CD14-positive monocyte (primary cell): ENCODE results near the gene ATP2C2. TPM values are rescaled to one million over a fixed set of nuclear protein-coding genes. Genes with fewer than 3 reads are reported as not detected.

Experiments
- DNase-seq, 3 donors: peaks; one replicate each; pipeline ENCODE4 v3.0.0-alpha.2; 2011 to 2022
- H2AFZ ChIP-seq: 2 replicates; pipeline ENCODE4 v1.6.0; 2012; ENCODE audit warnings: mild to moderate bottlenecking, low read depth, low read length, inconsistent platforms; ENCODE audit not compliant: insufficient read depth, poor library complexity, severe bottlenecking
- H3K27ac ChIP-seq, 2 donors: 1 replicate in 1 of 2; 2 replicates in 1 of 2; pipeline ENCODE4 v1.5.1; 2012 to 2013; ENCODE audit warnings: low read length in 2 of 2, control low read depth in 1 of 2, inconsistent platforms in 1 of 2, low read depth in 1 of 2, mild to moderate bottlenecking in 1 of 2
- H3K27me3 ChIP-seq, 2 donors: one replicate each; pipeline versions ENCODE4 v1.6.0 to v1.6.1; 2011 to 2013; ENCODE audit warnings: low read length in 2 of 2; ENCODE audit not compliant: control insufficient read depth in 2 of 2, insufficient read depth in 2 of 2
- H3K36me3 ChIP-seq, 2 donors: replicated peaks in 1 of 2; 1 replicate in 1 of 2; 2 replicates in 1 of 2; pipeline versions ENCODE4 v1.5.1 to v1.6.1; 2012 to 2013; ENCODE audit warnings: low read length in 2 of 2, control low read depth in 1 of 2, inconsistent platforms in 1 of 2, mild to moderate bottlenecking in 1 of 2; ENCODE audit not compliant: insufficient read depth in 2 of 2, control insufficient read depth in 1 of 2
- H3K4me1 ChIP-seq, 2 donors: 1 replicate in 1 of 2; 2 replicates in 1 of 2; pipeline versions ENCODE4 v1.5.1 to v1.6.1; 2012 to 2013; ENCODE audit warnings: low read length in 2 of 2, control low read depth in 1 of 2, inconsistent platforms in 1 of 2, mild to moderate bottlenecking in 1 of 2, moderate library complexity in 1 of 2; ENCODE audit not compliant: insufficient read depth in 2 of 2, control insufficient read depth in 1 of 2
- H3K4me2 ChIP-seq: replicated peaks from 2 replicates; pipeline ENCODE3; 2012; ENCODE audit warnings: low read length, moderate library complexity, mild to moderate bottlenecking; ENCODE audit not compliant: poor library complexity, severe bottlenecking; ENCODE audit errors: extremely low read depth
- H3K4me3 ChIP-seq, 3 experiments: fragments of 200-600 bp in 1 of 3; sonication (generic) in 1 of 3; replicated peaks in 1 of 3; 1 replicate in 2 of 3; 2 replicates in 1 of 3; pipeline ENCODE4 v1.5.1; 2011 to 2013; ENCODE audit warnings: low read length in 3 of 3, mild to moderate bottlenecking in 3 of 3, control low read depth in 2 of 3, low read depth in 2 of 3, inconsistent platforms in 1 of 3, moderate library complexity in 1 of 3
- H3K79me2 ChIP-seq: 2 replicates; pipeline ENCODE4 v1.6.0; 2012; ENCODE audit warnings: mild to moderate bottlenecking, control low read depth, inconsistent platforms, low read length, moderate library complexity; ENCODE audit not compliant: insufficient read depth
- H3K9ac ChIP-seq: 2 replicates; pipeline ENCODE4 v1.6.0; 2017; ENCODE audit warnings: low read length, mild to moderate bottlenecking; ENCODE audit not compliant: insufficient read depth, poor library complexity, severe bottlenecking
- H3K9me3 ChIP-seq, 2 donors: replicated peaks in 1 of 2; 1 replicate in 1 of 2; 2 replicates in 1 of 2; pipeline versions ENCODE4 v1.5.1 to v1.6.1; 2012 to 2013; ENCODE audit warnings: low read length in 2 of 2, control low read depth in 1 of 2; ENCODE audit not compliant: control insufficient read depth in 1 of 2, insufficient read depth in 1 of 2
- H4K20me1 ChIP-seq: 2 replicates; pipeline ENCODE4 v1.6.0; 2012; ENCODE audit warnings: mild to moderate bottlenecking, low read length, control low read depth, moderate library complexity; ENCODE audit not compliant: insufficient read depth
- H3K27ac Mint-ChIP-seq, 7 donors: one replicate each; pipeline ENCODE4 v1.8.0; 2020; ENCODE audit warnings: mild to moderate bottlenecking in 7 of 7, mixed read lengths in 7 of 7, moderate library complexity in 6 of 7, inconsistent platforms in 2 of 7
- H3K27me3 Mint-ChIP-seq, 3 donors: one replicate each; pipeline ENCODE4 v1.8.0; 2021 to 2022; ENCODE audit warnings: low read depth in 3 of 3, mild to moderate bottlenecking in 3 of 3, mixed read lengths in 3 of 3, moderate library complexity in 3 of 3, inconsistent platforms in 1 of 3
- H3K36me3 Mint-ChIP-seq, 2 donors: one replicate each; pipeline ENCODE4 v1.8.0; 2020; ENCODE audit warnings: mixed read lengths in 2 of 2, inconsistent platforms in 1 of 2, mild to moderate bottlenecking in 1 of 2
- H3K4me1 Mint-ChIP-seq: one replicate; pipeline ENCODE4 v1.8.0; 2020; ENCODE audit warnings: mild to moderate bottlenecking, mixed read lengths
- H3K4me3 Mint-ChIP-seq, 2 donors: one replicate each; pipeline ENCODE4 v1.8.0; 2020; ENCODE audit warnings: mild to moderate bottlenecking in 2 of 2, mixed read lengths in 2 of 2, moderate library complexity in 1 of 2
- H3K9me3 Mint-ChIP-seq, 7 donors: one replicate each; pipeline ENCODE4 v1.8.0; 2020 to 2022; ENCODE audit warnings: mixed read lengths in 7 of 7, mild to moderate bottlenecking in 6 of 7, moderate library complexity in 6 of 7, inconsistent platforms in 2 of 7
- WGBS: methylation state at CpG from one replicate; pipeline ENCODE4 v1.1.5; 2013; ENCODE audit warnings: missing lambda C conversion rate; ENCODE audit not compliant: insufficient coverage; 5-methylcytosine and 5-hydroxymethylcytosine counted together
- intact Hi-C, 2 donors: fragments of 100-400 bp; cut with micrococcal nuclease; formaldehyde crosslinking; loops; one replicate each; pipeline versions ENCODE4 v1.15.0 to v1.15.1; 2023
- polyA plus RNA-seq, 3 donors: library from polyadenylated mRNA; depleted of rRNA in 1 of 3; unstranded in 2 of 3; stranded (reverse) in 1 of 3; fragments of 300-500 nt in 2 of 3; fragments of >200 nt in 1 of 3; fragmentation: Illumina TruSeq in 2 of 3; gene quantifications; 1 replicate in 2 of 3; 2 replicates in 1 of 3; pipeline ENCODE4 v1.2.3, GENCODE V29; 2012 to 2021
- TF ChIP-seq, protein P1 (sequence below): fragments of 200-600 bp; IDR thresholded peaks from one replicate; pipeline ENCODE4 v1.8.0; 2022; ENCODE audit warnings: antibody characterized with exemption, mild to moderate bottlenecking

ATP2C2 gene
- polyA plus RNA-seq, 3 donors = 0.05 TPM; not detected in 2

DNA sequence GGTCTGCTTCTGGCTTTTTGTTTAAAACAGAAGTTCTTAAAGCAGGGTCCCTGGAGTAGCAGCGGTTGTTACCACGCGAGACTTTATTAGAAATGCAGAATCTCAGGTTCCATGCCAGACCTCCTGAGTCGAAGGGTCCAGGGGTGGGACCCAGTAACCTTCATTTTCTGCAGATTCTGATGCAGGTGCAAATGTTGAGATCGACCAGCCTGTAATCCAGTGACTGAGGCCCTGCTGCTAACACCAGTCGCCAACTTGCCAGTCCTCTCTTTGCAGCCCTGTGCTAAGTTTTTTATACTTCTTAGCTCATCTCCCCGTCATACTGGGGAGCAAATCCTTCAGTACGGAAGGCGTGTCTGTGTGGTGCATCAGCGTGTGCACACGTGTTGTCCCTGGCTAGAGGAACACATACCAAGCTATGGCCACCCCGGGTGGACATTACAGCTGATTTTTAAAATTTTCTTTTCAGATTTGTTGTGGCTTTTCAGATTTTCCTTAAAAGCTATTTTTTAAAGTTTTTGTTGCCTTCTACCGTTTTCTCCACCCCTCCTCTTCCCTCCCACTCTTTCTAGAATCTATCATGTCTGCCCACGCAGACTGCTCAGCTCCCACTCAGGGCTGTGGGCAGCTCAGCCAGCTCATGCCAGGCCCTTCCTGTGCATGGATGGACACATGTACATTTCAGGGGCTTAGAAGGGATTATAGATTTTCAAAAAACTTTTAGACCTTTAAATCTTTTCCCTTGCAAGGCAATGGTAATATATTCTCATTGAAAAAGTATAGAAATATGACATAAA lies 78.5 kb downstream of the ATP2C2 start:
- no peaks in the 10 kb centered on the region for H3K79me2 ChIP-seq
- no peak overlapping the region for H3K4me2 ChIP-seq
- H2AFZ ChIP-seq = no peak overlapping the region

DNA sequence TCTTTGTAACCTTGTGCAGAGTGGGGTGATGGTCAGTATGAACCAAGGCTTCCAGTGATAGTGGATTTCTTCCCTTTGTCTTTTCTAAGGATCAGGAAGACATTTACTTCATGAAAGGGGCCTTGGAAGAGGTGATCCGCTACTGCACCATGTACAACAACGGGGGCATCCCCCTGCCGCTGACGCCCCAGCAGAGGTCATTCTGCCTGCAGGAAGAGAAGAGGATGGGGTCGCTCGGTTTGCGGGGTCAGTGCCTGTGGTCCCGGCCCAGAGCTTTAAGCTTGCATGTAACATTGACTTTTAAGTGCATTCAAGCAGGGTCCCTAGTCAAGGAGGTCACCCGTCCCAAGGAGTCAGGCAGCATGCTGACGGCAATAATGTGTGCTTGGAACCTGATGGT lies 80.1 kb downstream of the ATP2C2 start:
- H3K79me2 ChIP-seq = no peaks in the 10 kb centered on the region
- H3K36me3 ChIP-seq = no peaks in the 10 kb centered on the region
- H3K27ac Mint-ChIP-seq = peak overlapping the region in 2 of 7 donors; percentile 11 to 42
- no peak overlapping the region for H3K4me3 ChIP-seq
- H3K27me3 Mint-ChIP-seq = peaks cover 13 to 30% (median 21%) of the 10 kb centered on the region in 3 donors
- intact Hi-C loops = no loop called here
- no peaks in the 10 kb centered on the region for H3K9me3 ChIP-seq
- no peak overlapping the region for H2AFZ ChIP-seq
- H3K27me3 ChIP-seq = peaks cover 0 to 2% of the 10 kb centered on the region in 2 donors
- peaks cover 0 to 8% (median 0%) of the 10 kb centered on the region in 7 donors for H3K9me3 Mint-ChIP-seq
- H3K27ac ChIP-seq = no peak overlapping the region
- TF ChIP-seq, protein P1, sequence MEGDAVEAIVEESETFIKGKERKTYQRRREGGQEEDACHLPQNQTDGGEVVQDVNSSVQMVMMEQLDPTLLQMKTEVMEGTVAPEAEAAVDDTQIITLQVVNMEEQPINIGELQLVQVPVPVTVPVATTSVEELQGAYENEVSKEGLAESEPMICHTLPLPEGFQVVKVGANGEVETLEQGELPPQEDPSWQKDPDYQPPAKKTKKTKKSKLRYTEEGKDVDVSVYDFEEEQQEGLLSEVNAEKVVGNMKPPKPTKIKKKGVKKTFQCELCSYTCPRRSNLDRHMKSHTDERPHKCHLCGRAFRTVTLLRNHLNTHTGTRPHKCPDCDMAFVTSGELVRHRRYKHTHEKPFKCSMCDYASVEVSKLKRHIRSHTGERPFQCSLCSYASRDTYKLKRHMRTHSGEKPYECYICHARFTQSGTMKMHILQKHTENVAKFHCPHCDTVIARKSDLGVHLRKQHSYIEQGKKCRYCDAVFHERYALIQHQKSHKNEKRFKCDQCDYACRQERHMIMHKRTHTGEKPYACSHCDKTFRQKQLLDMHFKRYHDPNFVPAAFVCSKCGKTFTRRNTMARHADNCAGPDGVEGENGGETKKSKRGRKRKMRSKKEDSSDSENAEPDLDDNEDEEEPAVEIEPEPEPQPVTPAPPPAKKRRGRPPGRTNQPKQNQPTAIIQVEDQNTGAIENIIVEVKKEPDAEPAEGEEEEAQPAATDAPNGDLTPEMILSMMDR = no peak
- DNase-seq = no peak
- WGBS = 97% methylated on average over 10 of the region's 10 CpGs
- H3K4me3 Mint-ChIP-seq = no peak overlapping the region
- no peaks in the 10 kb centered on the region for H4K20me1 ChIP-seq
- no peak overlapping the region for H3K9ac ChIP-seq
- no peaks in the 10 kb centered on the region for H3K4me1 ChIP-seq
- no peak overlapping the region for H3K4me2 ChIP-seq
- no peaks in the 10 kb centered on the region for H3K4me1 Mint-ChIP-seq
- no peaks in the 10 kb centered on the region for H3K36me3 Mint-ChIP-seq

More for the DNA sequence above, 78.5 kb downstream of the ATP2C2 start:
- H3K36me3 Mint-ChIP-seq = no peaks in the 10 kb centered on the region
- H3K4me3 Mint-ChIP-seq = no peak overlapping the region
- H3K27me3 ChIP-seq = peaks cover 0 to 12% of the 10 kb centered on the region in 2 donors
- H3K27me3 Mint-ChIP-seq = peaks cover 24 to 39% (median 25%) of the 10 kb centered on the region in 3 donors
- H3K27ac ChIP-seq = no peak overlapping the region
- TF ChIP-seq, protein P1 = no peak
- H3K9me3 Mint-ChIP-seq = peaks cover 0 to 8% (median 0%) of the 10 kb centered on the region in 7 donors
- no peaks in the 10 kb centered on the region for H3K4me1 ChIP-seq
- H3K27ac Mint-ChIP-seq = no peak overlapping the region
- no peaks in the 10 kb centered on the region for H3K36me3 ChIP-seq
- no peaks in the 10 kb centered on the region for H3K9me3 ChIP-seq
- no peak overlapping the region for H3K4me3 ChIP-seq
- no peak overlapping the region for H3K9ac ChIP-seq
- no peaks in the 10 kb centered on the region for H4K20me1 ChIP-seq
- WGBS = 91% methylated on average over 13 of the region's 14 CpGs
- no peaks in the 10 kb centered on the region for H3K4me1 Mint-ChIP-seq
- intact Hi-C loops = no loop called here
- DNase-seq = no peak
